Measurements from ENCODE around the gene HPS1.
"Not testable (repeated sequence)": the region's sequence is repeated elsewhere in the genome, so short reads cannot be mapped to it uniquely, and the experiment has no call there.

Gene HPS1

GRCh38 chr10:98396096-98397063 is 50.4 kb downstream of the HPS1 start:
- in situ Hi-C loops (cut with HindIII; ENCODE audit: low sequenced_read_pairs) = no loop called here

- in situ Hi-C loops (cut with HindIII; ENCODE audit: low sequenced_read_pairs) = no loop called here
Measured at GRCh38 chr10:98394851-98395440, 51.8 kb downstream of the HPS1 start.

- in situ Hi-C loops (cut with HindIII; ENCODE audit: low sequenced_read_pairs) = no loop called here
Measured at GRCh38 chr10:98391578-98391991, 55.1 kb downstream of the HPS1 start.

- in situ Hi-C loops (cut with HindIII; ENCODE audit: low sequenced_read_pairs) = no loop called here
Measured at GRCh38 chr10:98391065-98391464, 55.7 kb downstream of the HPS1 start.

GRCh38 chr10:98390406-98390805 is 56.3 kb downstream of the HPS1 start:
- in situ Hi-C loops (cut with HindIII; ENCODE audit: low sequenced_read_pairs) = no loop called here

GRCh38 chr10:98389398-98389797 is 57.3 kb downstream of the HPS1 start:
- in situ Hi-C loops (cut with HindIII; ENCODE audit: low sequenced_read_pairs) = no loop called here

GRCh38 chr10:98388101-98388655 is 58.6 kb downstream of the HPS1 start:
- in situ Hi-C loops (cut with HindIII; ENCODE audit: low sequenced_read_pairs) = no loop called here

GRCh38 chr10:98384531-98385133 is 62.1 kb downstream of the HPS1 start:
- in situ Hi-C loops (cut with HindIII; ENCODE audit: low sequenced_read_pairs) = no loop called here

- in situ Hi-C loops (cut with HindIII; ENCODE audit: low sequenced_read_pairs) = no loop called here
Measured at GRCh38 chr10:98383869-98384268, 62.9 kb downstream of the HPS1 start.

GRCh38 chr10:98383134-98383667 is 63.5 kb downstream of the HPS1 start:
- in situ Hi-C loops (cut with HindIII; ENCODE audit: low sequenced_read_pairs) = not testable (repeated sequence)

- in situ Hi-C loops (cut with HindIII; ENCODE audit: low sequenced_read_pairs) = no loop called here
Measured at GRCh38 chr10:98382691-98383101, 64.0 kb downstream of the HPS1 start.

- in situ Hi-C loops (cut with HindIII; ENCODE audit: low sequenced_read_pairs) = no loop called here
Measured at GRCh38 chr10:98380493-98381339, 66.0 kb downstream of the HPS1 start.

GRCh38 chr10:98378722-98379121 is 68.0 kb downstream of the HPS1 start:
- in situ Hi-C loops (cut with HindIII; ENCODE audit: low sequenced_read_pairs) = no loop called here

GRCh38 chr10:98377536-98377935 is 69.2 kb downstream of the HPS1 start:
- in situ Hi-C loops (cut with HindIII; ENCODE audit: low sequenced_read_pairs) = no loop called here

GRCh38 chr10:98377001-98377400 is 69.7 kb downstream of the HPS1 start:
- in situ Hi-C loops (cut with HindIII; ENCODE audit: low sequenced_read_pairs) = no loop called here

GRCh38 chr10:98376485-98376884 is 70.2 kb downstream of the HPS1 start:
- in situ Hi-C loops (cut with HindIII; ENCODE audit: low sequenced_read_pairs) = no loop called here

GRCh38 chr10:98374217-98374985 is 72.3 kb downstream of the HPS1 start:
- in situ Hi-C loops (cut with HindIII; ENCODE audit: low sequenced_read_pairs) = no loop called here

GRCh38 chr10:98373260-98374040 is 73.3 kb downstream of the HPS1 start:
- in situ Hi-C loops (cut with HindIII; ENCODE audit: low sequenced_read_pairs) = no loop called here

All from endothelial cell of hepatic sinusoid (primary cell).